WTC11 (cell line): ENCODE data around the gene COL4A2. TPM values are rescaled to one million over a fixed set of nuclear protein-coding genes. Genes with fewer than 3 reads are reported as not detected.

Experiments used
- ATAC-seq: fragments of 200-7000 bp; cut with Tn5 transposase; 2 replicates; pipeline ENCODE4 v1.10.0; 2021; ENCODE audit warnings: mild to moderate bottlenecking, moderate library complexity
- CTCF ChIA-PET: fragments of 300-600 bp; sonication (Branson Sonifier 250); formaldehyde crosslinking; loops from one replicate; lab custom pipeline; 2021; ENCODE audit warnings: antibody characterized with exemption; lab: Charles Lee
- POLR2A ChIA-PET: fragments of 350-600 bp; sonication (Branson Sonifier 250); formaldehyde crosslinking; loops from one replicate; lab custom pipeline; 2021; ENCODE audit warnings: antibody characterized with exemption; lab: Charles Lee
- DNase-seq: peaks from one replicate; pipeline ENCODE4 v3.0.0; 2021; ENCODE audit warnings: low spot score
- H3K27ac Mint-ChIP-seq: 2 replicates; pipeline ENCODE4 v1.8.0; 2021; ENCODE audit warnings: mixed read lengths
- H3K27me3 Mint-ChIP-seq: 2 replicates; pipeline ENCODE4 v1.8.0; 2021; ENCODE audit warnings: low read depth, mild to moderate bottlenecking, moderate library complexity, mixed read lengths
- H3K36me3 Mint-ChIP-seq: 2 replicates; pipeline ENCODE4 v1.8.0; 2021; ENCODE audit warnings: mixed read lengths
- H3K4me1 Mint-ChIP-seq: 2 replicates; pipeline ENCODE4 v1.8.0; 2022; ENCODE audit warnings: mixed read lengths
- H3K4me3 Mint-ChIP-seq: 2 replicates; pipeline ENCODE4 v1.8.0; 2021; ENCODE audit warnings: mild to moderate bottlenecking, moderate library complexity, mixed read lengths
- H3K9me3 Mint-ChIP-seq: 2 replicates; pipeline ENCODE4 v1.8.0; 2021; ENCODE audit warnings: mixed read lengths
- ATF1 ChIP-seq: sonication (generic); formaldehyde crosslinking; IDR thresholded peaks from 2 replicates; pipeline ENCODE4 v1.8.1; 2023; ENCODE audit warnings: mild to moderate bottlenecking, moderate library complexity, missing genetic modification reagents
- CREB1 ChIP-seq: sonication (generic); formaldehyde crosslinking; IDR thresholded peaks from 2 replicates; pipeline ENCODE4 v1.8.0; 2023; ENCODE audit warnings: mild to moderate bottlenecking, missing genetic modification reagents
- CREM ChIP-seq: sonication (generic); formaldehyde crosslinking; IDR thresholded peaks from 2 replicates; pipeline ENCODE4 v1.8.1; 2022; ENCODE audit warnings: mild to moderate bottlenecking, missing genetic modification reagents, moderate library complexity
- ESRRA ChIP-seq: sonication (generic); formaldehyde crosslinking; IDR thresholded peaks from 2 replicates; pipeline ENCODE4 v1.8.1; 2022; ENCODE audit warnings: mild to moderate bottlenecking, missing genetic modification reagents, borderline replicate concordance
- FOXK1 ChIP-seq: sonication (generic); formaldehyde crosslinking; IDR thresholded peaks from 2 replicates; pipeline ENCODE4 v1.8.0; 2022; ENCODE audit warnings: mild to moderate bottlenecking, moderate library complexity, missing genetic modification reagents
- FOXP4 ChIP-seq: sonication (generic); formaldehyde crosslinking; IDR thresholded peaks from 2 replicates; pipeline ENCODE4 v1.8.0; 2022; ENCODE audit warnings: mild to moderate bottlenecking, missing genetic modification reagents
- GTF2I ChIP-seq: fragments of 250-450 bp; sonication (Bioruptor Pico); conservative IDR thresholded peaks from 2 replicates; pipeline ENCODE4 v1.4.0; 2021; ENCODE audit warnings: mild to moderate bottlenecking
- IRF2 ChIP-seq: sonication (generic); formaldehyde crosslinking; IDR thresholded peaks from 2 replicates; pipeline ENCODE4 v1.8.0; 2022; ENCODE audit warnings: low read depth, missing genetic modification reagents, borderline replicate concordance
- JAZF1 ChIP-seq: fragments of 250-450 bp; sonication (Bioruptor Pico); IDR thresholded peaks from 2 replicates; pipeline ENCODE4 v1.9.0; 2021; ENCODE audit warnings: moderate library complexity, mild to moderate bottlenecking, inconsistent platforms
- MAX ChIP-seq: sonication (generic); formaldehyde crosslinking; IDR thresholded peaks from 2 replicates; pipeline ENCODE4 v1.8.0; 2022; ENCODE audit warnings: mild to moderate bottlenecking, missing genetic modification reagents
- MLX ChIP-seq: sonication (generic); formaldehyde crosslinking; IDR thresholded peaks from 2 replicates; pipeline ENCODE4 v1.8.1; 2023; ENCODE audit warnings: mild to moderate bottlenecking, missing genetic modification reagents, moderate library complexity
- NR2C2 ChIP-seq: sonication (generic); formaldehyde crosslinking; IDR thresholded peaks from 2 replicates; pipeline ENCODE4 v1.8.0; 2022; ENCODE audit warnings: mild to moderate bottlenecking, missing genetic modification reagents
- NR3C1 ChIP-seq: sonication (generic); formaldehyde crosslinking; conservative IDR thresholded peaks from 2 replicates; pipeline ENCODE4 v1.8.1; 2023; ENCODE audit warnings: low read depth, mild to moderate bottlenecking, missing genetic modification reagents
- RORB ChIP-seq: fragments of 250-450 bp; sonication (Bioruptor Pico); IDR thresholded peaks from 2 replicates; pipeline ENCODE4 v1.9.0; 2021; ENCODE audit warnings: mild to moderate bottlenecking
- SMAD3 ChIP-seq: sonication (generic); formaldehyde crosslinking; IDR thresholded peaks from 2 replicates; pipeline ENCODE4 v1.8.0; 2022; ENCODE audit warnings: missing genetic modification reagents, mild to moderate bottlenecking, borderline replicate concordance
- SP1 ChIP-seq: sonication (generic); formaldehyde crosslinking; conservative IDR thresholded peaks from 2 replicates; pipeline ENCODE4 v1.8.1; 2022; ENCODE audit warnings: missing genetic modification reagents
- TEAD4 ChIP-seq: sonication (generic); formaldehyde crosslinking; IDR thresholded peaks from 2 replicates; pipeline ENCODE4 v1.8.0; 2022; ENCODE audit warnings: mild to moderate bottlenecking, missing genetic modification reagents
- ZBTB21 ChIP-seq: sonication (generic); formaldehyde crosslinking; IDR thresholded peaks from 2 replicates; pipeline ENCODE4 v1.8.1; 2023; ENCODE audit warnings: mild to moderate bottlenecking, missing genetic modification reagents, borderline replicate concordance
- ZBTB43 ChIP-seq: sonication (generic); formaldehyde crosslinking; IDR thresholded peaks from 2 replicates; pipeline ENCODE4 v1.8.1; 2023; ENCODE audit warnings: mild to moderate bottlenecking, missing genetic modification reagents
- ZNF232 ChIP-seq: sonication (generic); formaldehyde crosslinking; IDR thresholded peaks from 2 replicates; pipeline ENCODE4 v1.8.0; 2022; ENCODE audit warnings: mild to moderate bottlenecking, missing genetic modification reagents
- ZNF416 ChIP-seq: fragments of 250-450 bp; sonication (Bioruptor Pico); IDR thresholded peaks from 2 replicates; pipeline ENCODE4 v1.9.0; 2021; ENCODE audit warnings: mild to moderate bottlenecking, inconsistent platforms
- total RNA-seq: library from RNA; stranded (reverse); gene quantifications from 3 replicates; pipeline ENCODE4 v1.2.3, GENCODE V29; 2021
- TF ChIP-seq, protein P1 (sequence below): sonication (generic); formaldehyde crosslinking; IDR thresholded peaks from 2 replicates; pipeline ENCODE4 v1.8.0; 2022; ENCODE audit warnings: mild to moderate bottlenecking, missing genetic modification reagents
- TF ChIP-seq, protein P2 (sequence below): sonication (generic); formaldehyde crosslinking; IDR thresholded peaks from 2 replicates; pipeline ENCODE4 v1.8.1; 2022; ENCODE audit warnings: mild to moderate bottlenecking, moderate library complexity, missing genetic modification reagents
- TF ChIP-seq, protein P3 (sequence below): sonication (generic); formaldehyde crosslinking; IDR thresholded peaks from 2 replicates; pipeline ENCODE4 v1.8.1; 2023; ENCODE audit warnings: mild to moderate bottlenecking, moderate library complexity, missing genetic modification reagents
- TF ChIP-seq, protein P4 (sequence below): sonication (generic); formaldehyde crosslinking; IDR thresholded peaks from 2 replicates; pipeline ENCODE4 v1.8.1; 2022; ENCODE audit warnings: mild to moderate bottlenecking, missing genetic modification reagents, moderate library complexity, borderline replicate concordance

The COL4A2 gene
- total RNA-seq, 1 experiment from 2014 or later = 109 TPM

- peaks cover 33% of the 10 kb centered on the region for H3K36me3 Mint-ChIP-seq
- DNase-seq (no peak), ATAC-seq (no peak)
- H3K27ac Mint-ChIP-seq = no peak overlapping the region; the same call in 1 of the 2 replicates
- CTCF ChIA-PET = no interaction called here
- H3K27me3 Mint-ChIP-seq = no peaks in the 10 kb centered on the region
- no peaks in the 10 kb centered on the region for H3K9me3 Mint-ChIP-seq
- peaks cover 4% of the 10 kb centered on the region; the same call in 1 of the 2 replicates for H3K4me1 Mint-ChIP-seq
- TF ChIP-seq ZNF416 (CRISPR knock-in tag) (no peak), ESRRA (no peak), JAZF1 (CRISPR knock-in tag) (no peak), GTF2I (CRISPR knock-in tag) (no peak), ATF1 (no peak), CREB1 (CRISPR knock-in tag) (no peak), CREM (CRISPR knock-in tag) (no peak), FOXP4 (CRISPR knock-in tag) (no peak), FOXK1 (CRISPR knock-in tag) (no peak), NR2C2 (no peak), RORB (no peak), MLX (CRISPR knock-in tag) (no peak), ZBTB43 (CRISPR knock-in tag) (no peak)
- TF ChIP-seq, protein P1, sequence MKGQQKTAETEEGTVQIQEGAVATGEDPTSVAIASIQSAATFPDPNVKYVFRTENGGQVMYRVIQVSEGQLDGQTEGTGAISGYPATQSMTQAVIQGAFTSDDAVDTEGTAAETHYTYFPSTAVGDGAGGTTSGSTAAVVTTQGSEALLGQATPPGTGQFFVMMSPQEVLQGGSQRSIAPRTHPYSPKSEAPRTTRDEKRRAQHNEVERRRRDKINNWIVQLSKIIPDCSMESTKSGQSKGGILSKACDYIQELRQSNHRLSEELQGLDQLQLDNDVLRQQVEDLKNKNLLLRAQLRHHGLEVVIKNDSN = no peak
- TF ChIP-seq, protein P2, sequence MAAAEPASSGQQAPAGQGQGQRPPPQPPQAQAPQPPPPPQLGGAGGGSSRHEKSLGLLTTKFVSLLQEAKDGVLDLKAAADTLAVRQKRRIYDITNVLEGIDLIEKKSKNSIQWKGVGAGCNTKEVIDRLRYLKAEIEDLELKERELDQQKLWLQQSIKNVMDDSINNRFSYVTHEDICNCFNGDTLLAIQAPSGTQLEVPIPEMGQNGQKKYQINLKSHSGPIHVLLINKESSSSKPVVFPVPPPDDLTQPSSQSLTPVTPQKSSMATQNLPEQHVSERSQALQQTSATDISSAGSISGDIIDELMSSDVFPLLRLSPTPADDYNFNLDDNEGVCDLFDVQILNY = no peak
- no peak overlapping the region for H3K4me3 Mint-ChIP-seq
- POLR2A ChIA-PET = no interaction called here
These were observed 127.5 kb downstream of the COL4A2 start for GRCh38 chr13:110434629-110435028.

GRCh38 chr13:110435331-110435730 is 128.2 kb downstream of the COL4A2 start:
- POLR2A ChIA-PET = no interaction called here
- TF ChIP-seq SP1 (CRISPR knock-in tag) = no peak
- TF ChIP-seq IRF2 (CRISPR knock-in tag) = no peak
- TF ChIP-seq, protein P3, sequence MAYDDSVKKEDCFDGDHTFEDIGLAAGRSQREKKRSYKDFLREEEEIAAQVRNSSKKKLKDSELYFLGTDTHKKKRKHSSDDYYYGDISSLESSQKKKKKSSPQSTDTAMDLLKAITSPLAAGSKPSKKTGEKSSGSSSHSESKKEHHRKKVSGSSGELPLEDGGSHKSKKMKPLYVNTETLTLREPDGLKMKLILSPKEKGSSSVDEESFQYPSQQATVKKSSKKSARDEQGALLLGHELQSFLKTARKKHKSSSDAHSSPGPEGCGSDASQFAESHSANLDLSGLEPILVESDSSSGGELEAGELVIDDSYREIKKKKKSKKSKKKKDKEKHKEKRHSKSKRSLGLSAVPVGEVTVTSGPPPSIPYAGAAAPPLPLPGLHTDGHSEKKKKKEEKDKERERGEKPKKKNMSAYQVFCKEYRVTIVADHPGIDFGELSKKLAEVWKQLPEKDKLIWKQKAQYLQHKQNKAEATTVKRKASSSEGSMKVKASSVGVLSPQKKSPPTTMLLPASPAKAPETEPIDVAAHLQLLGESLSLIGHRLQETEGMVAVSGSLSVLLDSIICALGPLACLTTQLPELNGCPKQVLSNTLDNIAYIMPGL = no peak
- no peak for TF ChIP-seq ESRRA
- TF ChIP-seq, protein P4, sequence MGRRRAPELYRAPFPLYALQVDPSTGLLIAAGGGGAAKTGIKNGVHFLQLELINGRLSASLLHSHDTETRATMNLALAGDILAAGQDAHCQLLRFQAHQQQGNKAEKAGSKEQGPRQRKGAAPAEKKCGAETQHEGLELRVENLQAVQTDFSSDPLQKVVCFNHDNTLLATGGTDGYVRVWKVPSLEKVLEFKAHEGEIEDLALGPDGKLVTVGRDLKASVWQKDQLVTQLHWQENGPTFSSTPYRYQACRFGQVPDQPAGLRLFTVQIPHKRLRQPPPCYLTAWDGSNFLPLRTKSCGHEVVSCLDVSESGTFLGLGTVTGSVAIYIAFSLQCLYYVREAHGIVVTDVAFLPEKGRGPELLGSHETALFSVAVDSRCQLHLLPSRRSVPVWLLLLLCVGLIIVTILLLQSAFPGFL = no peak
- TF ChIP-seq SMAD3 (CRISPR knock-in tag) = no peak
- TF ChIP-seq ZBTB21 (CRISPR knock-in tag) = no peak
- no peak for TF ChIP-seq FOXP4 (CRISPR knock-in tag)
- TF ChIP-seq MAX (CRISPR knock-in tag) = no peak
- TF ChIP-seq NR3C1 (CRISPR knock-in tag) = no peak
- TF ChIP-seq ZNF232 (CRISPR knock-in tag) = no peak
- TF ChIP-seq TEAD4 = no peak

More at GRCh38 chr13:110435331-110435730, 128.2 kb downstream of the COL4A2 start:
- peaks cover 36% of the 10 kb centered on the region for H3K36me3 Mint-ChIP-seq
- H3K9me3 Mint-ChIP-seq = no peaks in the 10 kb centered on the region
- no peak for DNase-seq
- ATAC-seq = no peak
- no peaks in the 10 kb centered on the region for H3K27me3 Mint-ChIP-seq
- CTCF ChIA-PET = no interaction called here
- H3K4me1 Mint-ChIP-seq = peaks cover 4% of the 10 kb centered on the region; the same call in 1 of the 2 replicates
- no peak overlapping the region for H3K4me3 Mint-ChIP-seq
- no peak overlapping the region for H3K27ac Mint-ChIP-seq
